ENCODE results near the gene PEX26. TPM values are rescaled to one million over a fixed set of nuclear protein-coding genes. Genes with fewer than 3 reads are reported as not detected.
"Not testable (repeated sequence)": the region's sequence is repeated elsewhere in the genome, so short reads cannot be mapped to it uniquely, and the experiment has no call there.

The PEX26 gene
- total RNA-seq, 1 donor from 2014 or later, result 23.9 TPM

DNA sequence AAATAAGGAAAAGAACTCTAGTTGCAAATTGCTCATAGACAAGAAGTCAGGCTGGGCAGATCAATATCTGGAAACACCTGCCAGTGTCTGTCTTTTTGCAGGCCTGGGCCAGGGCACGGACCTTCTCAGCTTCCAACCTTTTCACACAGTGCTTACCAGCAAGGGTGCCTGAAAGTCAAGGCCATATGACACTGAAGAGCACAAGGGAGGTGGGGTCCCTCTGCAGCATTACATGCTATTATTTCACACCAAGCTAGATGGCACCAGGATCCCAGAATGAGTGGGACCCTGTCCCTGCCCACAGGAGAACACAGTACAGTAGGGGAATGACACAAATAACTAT lies 5.9 kb upstream of the PEX26 start:
- DNase-seq (ENCODE audit: low read depth), result no peak
- no peak overlapping the region for H3K4me3 ChIP-seq (ENCODE audit: low read depth, low read length)
- no peak for TF ChIP-seq CTCF (conservative IDR thresholded peaks at IDR 0.05; ENCODE audit: low read depth, low read length)

DNA sequence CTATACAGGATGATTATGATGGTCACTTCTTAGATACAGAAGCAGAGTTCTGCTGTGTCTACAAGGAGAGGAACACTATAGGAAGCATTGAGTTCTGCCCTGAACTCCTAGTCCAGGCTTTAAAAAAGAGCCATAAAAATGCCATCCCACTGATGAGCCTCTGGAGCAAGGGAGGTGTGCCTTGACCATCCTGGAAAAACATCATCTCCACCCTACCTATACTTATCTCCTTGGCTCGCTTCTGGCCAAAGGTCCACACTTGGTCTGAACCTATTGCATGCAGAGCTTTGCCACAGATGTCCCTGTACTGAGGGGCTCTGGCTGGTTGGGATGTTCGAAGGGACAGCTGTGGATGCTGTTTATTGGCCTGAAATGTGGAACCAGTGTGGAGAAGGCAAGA lies 4.3 kb upstream of the PEX26 start:
- TF ChIP-seq CTCF (conservative IDR thresholded peaks at IDR 0.05; ENCODE audit: low read depth, low read length), result no peak
- DNase-seq (ENCODE audit: low read depth), result no peak
- H3K4me3 ChIP-seq (ENCODE audit: low read depth, low read length), result no peak overlapping the region

GRCh38 chr22:18073927-18074326 lies 3.9 kb upstream of the PEX26 start:
- H3K4me3 ChIP-seq (ENCODE audit: low read depth, low read length); DNase-seq (ENCODE audit: low read depth): not testable (repeated sequence)

DNA sequence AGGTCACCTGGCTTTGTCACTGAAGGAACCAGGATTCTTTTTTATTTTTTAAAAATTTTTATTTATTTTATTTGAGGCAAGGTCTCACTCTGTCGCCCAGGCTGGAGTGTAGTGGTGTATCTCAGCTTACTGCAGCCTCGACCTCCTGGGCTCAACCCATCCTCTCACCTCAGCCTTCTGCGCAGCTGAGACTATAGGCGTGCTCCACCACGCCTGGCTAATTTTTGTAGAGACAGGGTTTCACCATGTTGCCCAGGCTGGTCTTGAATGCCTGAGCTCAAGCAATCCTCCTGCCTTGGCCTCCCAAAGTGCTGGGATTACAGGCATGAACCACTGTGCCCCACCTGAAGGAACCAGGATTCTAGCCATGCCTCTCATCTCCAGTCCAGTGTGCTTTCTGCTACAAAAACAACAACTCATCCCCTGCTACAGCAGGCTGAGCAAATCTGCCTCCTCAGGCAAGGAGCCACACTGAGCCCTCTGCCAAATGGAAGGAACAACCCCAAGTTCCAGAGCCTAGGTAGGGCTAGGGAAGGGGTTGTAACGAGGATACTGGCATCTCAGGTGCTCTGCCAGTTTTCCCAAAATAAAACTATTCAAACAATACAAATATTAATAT lies 2.6 kb upstream of the PEX26 start:
- no peak for DNase-seq (ENCODE audit: low read depth)
- no peak overlapping the region for H3K4me3 ChIP-seq (ENCODE audit: low read depth, low read length)
- TF ChIP-seq CTCF (conservative IDR thresholded peaks at IDR 0.05; ENCODE audit: low read depth, low read length), result no peak

DNA sequence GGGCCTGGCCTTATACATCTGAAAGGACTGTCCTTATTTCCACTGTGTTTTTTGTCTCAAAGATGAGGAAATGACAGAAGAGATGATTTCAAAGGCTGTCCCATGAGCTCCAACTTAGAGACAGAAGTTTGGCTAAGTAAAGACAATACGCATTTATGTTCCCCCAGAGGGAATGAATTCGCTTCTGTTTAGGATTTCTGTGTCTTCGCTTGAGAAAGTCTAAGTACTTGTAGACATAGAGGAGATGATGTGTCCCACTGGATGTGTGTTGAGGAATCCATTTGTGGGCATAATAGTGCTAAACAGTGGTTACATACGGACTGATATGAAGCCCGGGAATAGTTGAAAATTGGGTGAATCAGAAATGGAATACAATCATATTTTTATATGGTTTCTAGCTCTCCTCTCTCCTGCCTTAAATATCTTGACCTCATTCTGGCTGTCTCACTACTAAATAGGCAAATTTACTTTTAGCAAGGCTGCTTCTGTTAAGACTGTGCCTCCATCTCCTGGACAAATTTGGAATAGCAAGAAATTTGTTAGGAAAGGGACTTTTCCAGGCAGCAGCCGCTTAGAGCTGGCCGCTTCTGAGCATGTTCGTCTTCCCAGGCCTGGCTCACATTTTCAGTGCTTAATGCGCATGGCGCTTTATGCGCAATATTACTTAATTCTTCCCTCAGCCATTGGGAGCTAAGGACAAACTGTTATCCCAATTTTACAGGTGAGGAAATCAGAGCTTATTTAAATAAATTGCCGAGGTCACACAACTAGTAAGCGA lies 1.9 kb upstream of the PEX26 start:
- H3K4me3 ChIP-seq (ENCODE audit: low read depth, low read length), result no peak overlapping the region
- TF ChIP-seq CTCF (conservative IDR thresholded peaks at IDR 0.05; ENCODE audit: low read depth, low read length), result peak; percentile 94
- no peak for DNase-seq (ENCODE audit: low read depth)

GRCh38 chr22:18077087-18077638 lies 627 bp upstream of the PEX26 start:
- no peak for TF ChIP-seq CTCF (conservative IDR thresholded peaks at IDR 0.05; ENCODE audit: low read depth, low read length)
- peak overlapping the region; percentile 100 for H3K4me3 ChIP-seq (ENCODE audit: low read depth, low read length)
- no peak for DNase-seq (ENCODE audit: low read depth)

- no peak for DNase-seq (ENCODE audit: low read depth)
- TF ChIP-seq CTCF (conservative IDR thresholded peaks at IDR 0.05; ENCODE audit: low read depth, low read length), result no peak
- H3K4me3 ChIP-seq (ENCODE audit: low read depth, low read length), result peak overlapping the region; percentile 100
These were observed 695 bp downstream of the PEX26 start for GRCh38 chr22:18078329-18079041.

All from epithelial cell of proximal tubule (primary cell).